HEK293 (cell line): Measurements from ENCODE around the gene MRPS27.

Experiments used
- CTCF ChIA-PET: fragments of 350-600 bp; formaldehyde crosslinking; extraction: SDS; loops from one replicate; lab custom pipeline; 2021; ENCODE audit warnings: antibody characterized with exemption; lab: Yijun Ruan, JAX
- POLR2A ChIA-PET: fragments of 300-600 bp; formaldehyde crosslinking; extraction: SDS; loops from one replicate; lab custom pipeline; 2020; ENCODE audit warnings: antibody characterized with exemption, inconsistent platforms; lab: Yijun Ruan, JAX
- H3K27ac ChIP-seq: fragments of 200-500 bp; sonication (Bioruptor generic); 2 replicates; pipeline ENCODE4 v1.5.1; 2014; ENCODE audit warnings: low read depth, low read length, control low read depth, inconsistent platforms; ENCODE audit errors: extremely low read depth
- H3K36me3 ChIP-seq, 2 experiments: fragments of 200-500 bp in 1 of 2; sonication (Bioruptor generic) in 1 of 2; 1 replicate in 1 of 2; 2 replicates in 1 of 2; pipeline ENCODE4 v1.5.1; 2014 to 2017; ENCODE audit warnings: inconsistent platforms in 2 of 2, low read length in 2 of 2; ENCODE audit not compliant: control insufficient read depth in 2 of 2, insufficient read depth in 1 of 2
- H3K4me1 ChIP-seq: fragments of 200-500 bp; sonication (Bioruptor generic); 2 replicates; pipeline ENCODE4 v1.5.1; 2014; ENCODE audit warnings: mild to moderate bottlenecking, low read length, inconsistent platforms; ENCODE audit not compliant: control insufficient read depth, insufficient read depth
- H3K4me3 ChIP-seq: 2 replicates; pipeline ENCODE4 v1.5.1; 2011; ENCODE audit warnings: low read depth, mild to moderate bottlenecking, control low read depth, low read length, moderate library complexity
- H3K9me3 ChIP-seq: fragments of 200-500 bp; sonication (Bioruptor generic); 2 replicates; pipeline ENCODE4 v1.5.1; 2014; ENCODE audit warnings: low read depth, low read length, inconsistent platforms; ENCODE audit not compliant: control insufficient read depth, insufficient read depth
- FEZF1 ChIP-seq: fragments of 450-650 bp; formaldehyde crosslinking; IDR thresholded peaks from 2 replicates; pipeline ENCODE4 v1.5.1; 2016; ENCODE audit warnings: missing biosample characterization, missing genetic modification characterization
- HOXC10 ChIP-seq: sonication (generic); formaldehyde crosslinking; IDR thresholded peaks from 2 replicates; pipeline ENCODE4 v1.8.1; 2023; ENCODE audit warnings: mild to moderate bottlenecking, missing genetic modification reagents
- KLF1 ChIP-seq: fragments of 450-650 bp; formaldehyde crosslinking; IDR thresholded peaks from 2 replicates; pipeline ENCODE4 v1.5.1; 2016; ENCODE audit warnings: missing biosample characterization, missing genetic modification characterization
- PRDM6 ChIP-seq: fragments of 450-650 bp; formaldehyde crosslinking; IDR thresholded peaks from 2 replicates; pipeline ENCODE4 v1.5.1; 2017; ENCODE audit warnings: missing biosample characterization, missing genetic modification characterization
- TRIM28 ChIP-seq: IDR thresholded peaks from 2 replicates; pipeline ENCODE4 v1.6.1; 2011; ENCODE audit warnings: low read length, control low read depth, borderline replicate concordance
- ZBTB1 ChIP-seq: fragments of 450-650 bp; formaldehyde crosslinking; IDR thresholded peaks from 2 replicates; pipeline ENCODE4 v1.5.1; 2016; ENCODE audit warnings: missing biosample characterization, missing genetic modification characterization
- ZBTB21 ChIP-seq: fragments of 450-650 bp; formaldehyde crosslinking; IDR thresholded peaks from 2 replicates; pipeline ENCODE4 v1.5.1; 2017; ENCODE audit warnings: missing biosample characterization, missing genetic modification characterization
- ZBTB44 ChIP-seq: fragments of 450-650 bp; IDR thresholded peaks from 2 replicates; pipeline ENCODE4 v1.5.1; 2018; ENCODE audit warnings: missing biosample characterization, mild to moderate bottlenecking, missing genetic modification characterization
- ZBTB49 ChIP-seq: fragments of 450-650 bp; formaldehyde crosslinking; IDR thresholded peaks from 2 replicates; pipeline ENCODE4 v1.5.1; 2016; ENCODE audit warnings: missing biosample characterization, missing genetic modification characterization, low read depth
- ZBTB6 ChIP-seq: fragments of 450-650 bp; formaldehyde crosslinking; IDR thresholded peaks from 2 replicates; pipeline ENCODE4 v1.5.1; 2017; ENCODE audit warnings: missing biosample characterization, missing genetic modification characterization
- ZIC2 ChIP-seq: fragments of 450-650 bp; formaldehyde crosslinking; IDR thresholded peaks from 2 replicates; pipeline ENCODE4 v1.5.1; 2016; ENCODE audit warnings: missing biosample characterization, missing genetic modification characterization
- ZNF16 ChIP-seq: fragments of 450-650 bp; formaldehyde crosslinking; IDR thresholded peaks from 2 replicates; pipeline ENCODE4 v1.5.1; 2016; ENCODE audit warnings: low read depth, missing biosample characterization, missing genetic modification characterization
- ZNF24 ChIP-seq: fragments of 450-650 bp; formaldehyde crosslinking; IDR thresholded peaks from 2 replicates; pipeline ENCODE4 v1.5.1; 2016; ENCODE audit warnings: missing biosample characterization, missing genetic modification characterization
- ZNF335 ChIP-seq: fragments of 450-650 bp; formaldehyde crosslinking; conservative IDR thresholded peaks from 2 replicates; pipeline ENCODE4 v1.5.1; 2016; ENCODE audit warnings: missing biosample characterization, missing genetic modification characterization
- ZNF354C ChIP-seq: fragments of 450-650 bp; formaldehyde crosslinking; IDR thresholded peaks from 2 replicates; pipeline ENCODE4 v1.5.1; 2016; ENCODE audit warnings: missing biosample characterization, missing genetic modification characterization, low read depth, borderline replicate concordance
- ZNF530 ChIP-seq: fragments of 450-650 bp; formaldehyde crosslinking; IDR thresholded peaks from 2 replicates; pipeline ENCODE4 v1.5.1; 2016; ENCODE audit warnings: low read depth, missing biosample characterization, missing genetic modification characterization
- ZNF561 ChIP-seq: fragments of 450-650 bp; IDR thresholded peaks from 2 replicates; pipeline ENCODE4 v1.5.1; 2018; ENCODE audit warnings: missing biosample characterization, missing genetic modification characterization, borderline replicate concordance
- ZNF571 ChIP-seq: fragments of 450-650 bp; formaldehyde crosslinking; IDR thresholded peaks from 2 replicates; pipeline ENCODE4 v1.5.0; 2017; ENCODE audit warnings: missing biosample characterization, missing genetic modification characterization
- ZNF596 ChIP-seq: fragments of 450-650 bp; IDR thresholded peaks from 2 replicates; pipeline ENCODE4 v1.5.0; 2018; ENCODE audit warnings: missing biosample characterization, mild to moderate bottlenecking, missing genetic modification characterization, moderate library complexity
- ZNF692 ChIP-seq: fragments of 450-650 bp; formaldehyde crosslinking; IDR thresholded peaks from 2 replicates; pipeline ENCODE4 v1.5.1; 2016; ENCODE audit warnings: missing biosample characterization, missing genetic modification characterization
- ZNF704 ChIP-seq: fragments of 450-650 bp; formaldehyde crosslinking; IDR thresholded peaks from 2 replicates; pipeline ENCODE4 v1.5.1; 2016; ENCODE audit warnings: missing biosample characterization, missing genetic modification characterization
- ZNF76 ChIP-seq: fragments of 450-650 bp; formaldehyde crosslinking; IDR thresholded peaks from 2 replicates; pipeline ENCODE4; 2016; ENCODE audit warnings: low read depth, missing biosample characterization, missing genetic modification characterization, borderline replicate concordance
- ZSCAN30 ChIP-seq: fragments of 450-650 bp; IDR thresholded peaks from 2 replicates; pipeline ENCODE4 v1.5.1; 2018; ENCODE audit warnings: missing biosample characterization, mild to moderate bottlenecking, missing genetic modification characterization, moderate library complexity
- ZSCAN5A ChIP-seq: fragments of 450-650 bp; formaldehyde crosslinking; IDR thresholded peaks from 2 replicates; pipeline ENCODE4 v1.5.1; 2016; ENCODE audit warnings: missing biosample characterization, missing genetic modification characterization

MRPS27 gene

GRCh38 chr5:72302171-72302570, 17.9 kb downstream of the MRPS27 start (continued):
- TF ChIP-seq ZSCAN30 (tag by site-specific recombination): no peak
- no peak for TF ChIP-seq ZNF561 (tag by site-specific recombination)
- TF ChIP-seq FEZF1 (tag by site-specific recombination): no peak
- no peak for TF ChIP-seq ZIC2 (tag by site-specific recombination)
- TF ChIP-seq ZNF76 (tag by site-specific recombination): no peak
- TF ChIP-seq ZBTB49: no peak
- no peak for TF ChIP-seq ZNF24
- no peak for TF ChIP-seq ZBTB6 (tag by site-specific recombination)
- no peak for TF ChIP-seq ZNF16 (tag by site-specific recombination)

- ChIA-PET POLR2A (no interaction called here), CTCF (no interaction called here)
- Histone ChIP-seq H3K4me1 (peaks cover 11% of the 10 kb centered on the region), H3K36me3 (peaks cover 5 to 6% of the 10 kb centered on the region in 2 experiments; a peak in 2 of 3 replicates), H3K9me3 (no peaks in the 10 kb centered on the region), H3K27ac (no peak overlapping the region), H3K4me3 (no peak overlapping the region)
- TF ChIP-seq ZNF692 (tag by site-specific recombination) (no peak), KLF1 (tag by site-specific recombination) (no peak), HOXC10 (CRISPR knock-in tag) (no peak), ZNF571 (tag by site-specific recombination) (no peak), ZNF704 (tag by site-specific recombination) (no peak), ZSCAN30 (tag by site-specific recombination) (no peak), ZNF335 (tag by site-specific recombination) (no peak), ZBTB44 (no peak), TRIM28 (no peak), ZSCAN5A (no peak), ZNF354C (tag by site-specific recombination) (no peak), PRDM6 (tag by site-specific recombination) (no peak), ZBTB1 (tag by site-specific recombination) (no peak), ZNF596 (tag by site-specific recombination) (no peak), ZNF530 (no peak), ZBTB21 (no peak)
These were observed 18.5 kb downstream of the MRPS27 start for GRCh38 chr5:72301557-72301956.
